8988T (cell line): ENCODE measurements around the gene GFOD2.

Source experiments
- DNase-seq: peaks from one replicate; pipeline ENCODE4 v3.0.0; 2011

The GFOD2 gene

DNA sequence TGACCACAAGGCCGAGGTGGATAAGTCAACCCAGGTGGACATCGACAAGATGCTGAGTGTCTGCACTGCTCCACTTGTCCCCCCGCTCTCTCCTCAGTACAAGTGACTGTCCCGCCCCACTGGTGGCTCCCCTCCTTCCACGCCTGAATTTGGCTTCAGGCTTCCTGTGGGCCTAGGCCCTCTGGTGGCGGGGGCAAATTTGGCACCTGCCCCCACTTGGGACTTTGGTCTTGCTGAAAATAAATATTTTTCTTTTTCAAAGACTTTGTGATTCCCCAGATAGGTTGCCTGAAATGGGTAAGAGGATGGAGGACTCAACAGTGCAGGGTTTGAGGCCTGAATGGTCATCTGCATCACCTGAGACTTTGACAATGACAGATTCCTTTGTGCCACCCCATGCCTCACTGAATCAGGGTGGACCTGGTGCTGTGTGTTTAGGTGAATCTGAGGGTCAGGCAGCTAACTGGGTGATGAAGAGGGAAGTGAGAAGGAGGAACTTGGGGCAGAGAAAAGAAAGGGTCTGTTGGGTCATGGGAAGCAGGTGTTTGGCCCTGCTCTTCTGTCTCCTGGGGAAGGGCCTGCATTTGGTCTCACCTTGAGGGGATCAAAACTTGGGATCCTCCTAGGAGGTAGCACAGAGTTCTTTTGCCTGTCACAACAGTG lies 50.5 kb downstream of the GFOD2 start:
- peak; percentile 43 for DNase-seq

DNA sequence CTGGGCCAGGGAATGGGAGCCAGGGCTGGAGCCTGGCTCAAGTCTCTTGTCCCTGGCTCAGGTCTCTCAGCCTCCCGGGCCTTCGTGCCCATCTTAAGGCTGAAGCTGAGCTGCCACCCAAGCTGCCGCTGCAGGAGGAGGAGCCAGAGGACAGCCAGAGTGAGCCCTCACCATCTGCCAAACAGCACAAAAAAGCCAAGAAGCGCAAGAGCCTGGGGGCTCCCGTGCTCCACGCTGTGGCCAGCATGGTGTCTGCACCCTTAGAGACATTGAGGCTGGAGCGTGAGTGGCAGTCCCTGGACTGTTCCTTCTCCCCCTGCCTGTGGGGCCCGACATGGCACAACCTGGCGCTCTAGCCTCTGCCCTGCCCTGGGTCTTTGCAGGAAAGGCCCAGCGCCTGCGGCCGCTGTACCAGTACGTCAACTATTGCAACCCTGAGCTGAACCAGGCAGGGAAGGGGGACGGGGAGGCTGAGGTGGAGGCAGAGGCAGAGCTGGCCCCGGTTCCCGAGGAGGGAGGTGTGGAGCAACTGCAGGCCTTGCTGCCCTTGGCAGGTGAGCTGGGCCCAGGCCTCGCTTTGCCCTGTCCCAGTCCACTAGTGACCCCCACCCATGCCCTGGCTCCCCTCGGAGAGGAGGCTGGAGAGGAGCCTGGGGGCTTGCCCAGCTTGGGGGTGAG lies 51.2 kb downstream of the GFOD2 start:
- peak; percentile 100 for DNase-seq

- DNase-seq = no peak
Observed at GRCh38 chr16:67667453-67667816, 51.7 kb downstream of the GFOD2 start.

DNA sequence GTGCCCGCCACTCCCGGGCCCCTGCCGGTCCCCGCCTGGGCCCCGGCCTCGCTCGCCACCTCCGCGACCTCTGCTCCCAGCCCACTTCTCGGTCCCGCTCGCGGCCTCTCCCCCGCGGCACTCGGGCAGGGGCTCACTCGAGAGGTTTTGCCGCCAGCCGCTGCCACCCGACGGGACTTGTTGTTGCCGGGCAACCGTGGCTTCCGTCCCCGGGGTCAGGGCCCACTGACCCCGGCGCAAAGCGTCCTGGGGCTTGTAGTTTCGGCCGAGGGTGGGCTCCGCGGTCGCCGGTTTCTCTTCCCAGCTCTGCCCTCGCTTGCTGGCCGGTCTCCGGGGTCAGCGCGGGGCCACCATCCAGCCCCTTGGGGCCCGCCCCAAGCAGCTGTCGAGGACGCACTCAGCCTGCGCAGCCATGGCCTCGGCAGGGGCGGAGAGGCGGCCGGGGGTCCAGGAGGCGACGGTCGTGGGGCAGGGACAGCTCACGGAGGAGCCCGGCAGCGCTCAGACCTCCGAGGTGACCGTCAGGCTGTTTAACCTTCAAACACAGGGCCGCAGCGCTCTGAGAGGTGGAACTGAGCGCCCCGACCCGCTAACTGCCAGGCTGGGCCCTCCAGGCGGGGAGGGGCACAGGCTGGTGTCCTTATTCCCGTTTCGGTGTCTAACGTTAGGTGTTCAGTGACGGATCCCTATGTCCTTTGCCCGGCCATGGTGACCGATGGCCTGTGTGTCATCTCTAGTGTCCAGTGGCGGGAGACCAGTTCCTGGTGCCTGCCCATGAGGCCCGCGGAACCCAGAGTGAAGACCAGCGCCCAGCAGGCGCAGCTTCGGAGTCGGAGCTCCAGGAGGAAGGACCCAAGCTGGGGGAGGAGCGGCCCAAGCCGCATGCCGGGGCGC lies 52.3 kb downstream of the GFOD2 start, which contains the start of the genes C16orf86 and ENKD1:
Gene C16orf86, plus strand, starts transcription at position 256 of the 894 bp plus-strand sequence. Its CDS starts 157 bp downstream, at position 413.
Gene ENKD1, minus strand, starts transcription at position 192 of the 894 bp plus-strand sequence. CDS start 308 bp downstream, outside the sequence.
- peak; percentile 100 for DNase-seq

DNA sequence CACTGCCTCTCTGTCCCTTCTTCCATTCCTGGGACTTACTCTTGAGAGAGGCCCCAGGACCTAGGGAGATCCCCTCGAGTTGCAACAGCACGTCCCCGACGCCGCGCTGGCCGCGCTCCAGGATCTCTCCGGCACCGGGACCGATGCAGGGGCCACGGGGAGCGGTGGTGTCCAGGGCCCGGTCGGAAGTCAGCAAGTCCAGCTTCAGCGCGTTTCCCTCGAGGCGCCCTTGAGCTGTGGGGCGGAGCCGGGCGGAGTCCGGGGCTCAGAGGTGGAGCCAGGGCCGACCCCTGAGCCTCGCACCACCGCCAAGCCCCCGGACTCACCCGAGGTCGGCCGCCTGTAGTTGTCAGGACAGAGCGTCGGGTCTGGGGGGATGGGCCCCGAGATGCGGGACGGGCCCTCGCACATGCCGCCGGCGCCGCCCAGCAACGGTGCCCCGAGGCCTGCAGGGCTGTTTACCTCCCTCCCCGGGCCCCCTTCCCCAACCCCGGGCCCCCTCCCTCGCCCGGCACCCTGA lies 53.0 kb downstream of the GFOD2 start:
- peak; percentile 83 for DNase-seq

GRCh38 chr16:67665598-67665997 lies 53.5 kb downstream of the GFOD2 start:
- DNase-seq = no peak

GRCh38 chr16:67664871-67665270 lies 54.2 kb downstream of the GFOD2 start:
- DNase-seq = no peak

- DNase-seq = peak; percentile 36
Observed at GRCh38 chr16:67664258-67664657, 54.9 kb downstream of the GFOD2 start.

GRCh38 chr16:67663877-67664222 lies 55.3 kb downstream of the GFOD2 start:
- no peak for DNase-seq

DNA sequence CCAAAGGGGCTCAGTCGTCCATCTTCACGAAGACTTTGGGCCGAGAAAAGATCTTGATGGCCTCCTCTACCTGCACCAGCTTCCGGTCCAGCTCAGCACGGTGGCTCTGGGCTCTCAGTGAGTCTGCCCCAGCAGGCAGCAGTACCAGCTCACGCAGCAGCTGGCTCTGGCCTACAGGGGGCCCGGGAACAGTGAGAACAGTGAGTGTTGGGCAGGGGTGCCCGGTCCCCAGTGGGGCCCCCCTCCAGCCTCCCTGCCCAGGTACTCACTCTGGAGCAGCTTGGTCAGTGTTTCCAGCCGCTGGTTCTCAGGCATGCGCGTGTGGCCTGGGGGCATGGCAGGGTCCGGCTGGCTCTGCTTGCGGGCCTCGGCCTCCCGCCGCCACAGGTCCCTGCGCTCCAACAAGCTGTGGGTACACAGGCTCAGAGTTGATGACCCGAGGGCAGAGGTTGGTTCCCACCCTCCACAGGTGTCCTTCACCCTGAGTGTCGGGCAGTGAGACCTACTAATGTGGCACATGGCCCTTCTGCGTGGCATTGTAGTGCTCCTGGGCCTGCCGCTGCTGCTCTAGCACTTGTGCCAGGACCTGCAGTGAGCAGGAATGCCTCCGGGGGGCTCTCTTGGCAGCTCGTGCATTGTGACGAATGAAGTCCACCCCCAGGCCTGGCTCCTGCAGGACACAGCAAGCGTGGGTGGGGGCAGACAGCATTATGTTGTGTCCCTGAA lies 55.8 kb downstream of the GFOD2 start:
- DNase-seq = peak; percentile 97

DNA sequence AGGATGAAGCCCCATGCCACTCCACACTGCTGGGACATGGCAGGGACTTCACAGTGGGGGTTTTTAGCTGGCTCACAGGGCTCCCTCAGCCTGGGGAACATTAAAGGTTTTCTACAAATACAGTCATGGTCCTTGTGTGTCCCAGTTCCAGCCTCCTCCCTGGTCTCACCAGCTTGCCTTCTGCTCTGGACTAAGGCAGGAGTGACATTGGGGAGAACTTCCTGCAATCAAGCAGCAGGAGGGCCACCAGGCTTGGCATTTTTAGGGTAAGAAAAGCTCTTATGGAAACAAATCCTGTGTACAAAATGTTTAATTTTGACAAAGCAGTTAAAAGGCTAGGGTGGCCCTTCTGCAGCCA lies 56.5 kb downstream of the GFOD2 start:
- DNase-seq = peak; percentile 28

- peak; percentile 27 for DNase-seq
Observed at GRCh38 chr16:67661886-67662652, 57.0 kb downstream of the GFOD2 start.

GRCh38 chr16:67661101-67661761 lies 57.9 kb downstream of the GFOD2 start:
- DNase-seq = no peak

DNA sequence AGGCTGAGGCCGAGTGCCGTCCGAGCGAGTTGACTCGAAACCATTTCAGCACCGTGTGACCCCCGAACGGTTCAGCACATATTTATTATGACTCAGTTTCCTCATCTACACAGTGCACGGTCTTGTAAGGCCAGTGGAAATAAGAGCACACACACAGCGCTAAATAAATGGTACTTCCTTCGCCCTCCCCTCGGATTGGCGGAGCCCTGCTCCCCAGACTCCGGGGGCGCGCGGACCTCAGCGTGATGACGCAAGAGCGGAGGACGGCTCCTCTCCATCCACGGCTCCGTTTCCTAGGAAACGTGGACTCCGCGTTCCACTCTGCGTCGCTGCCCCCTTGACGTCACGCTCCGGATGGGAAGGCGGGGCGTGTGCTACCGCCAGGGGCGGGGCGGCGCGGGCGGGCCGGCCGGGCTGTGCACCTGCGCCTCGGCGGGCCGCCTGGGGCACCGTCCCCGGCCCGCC lies 58.5 kb downstream of the GFOD2 start, which contains the start of gene PARD6A:
Gene PARD6A, plus strand, starts transcription at position 397 of the 465 bp plus-strand sequence. CDS start 79 bp downstream, outside the sequence.
- DNase-seq = peak; percentile 100

GRCh38 chr16:67659675-67660563 lies 59.2 kb downstream of the GFOD2 start, which contains the start of gene ACD:
ACD (minus strand) TSS chr16:67660260; CDS start chr16:67660220, 40 bp downstream.
- peak; percentile 100 for DNase-seq

GRCh38 chr16:67658849-67659674 lies 60.1 kb downstream of the GFOD2 start:
- DNase-seq = peak; percentile 68

- DNase-seq = no peak
Observed at GRCh38 chr16:67657751-67658518, 61.2 kb downstream of the GFOD2 start.

DNA sequence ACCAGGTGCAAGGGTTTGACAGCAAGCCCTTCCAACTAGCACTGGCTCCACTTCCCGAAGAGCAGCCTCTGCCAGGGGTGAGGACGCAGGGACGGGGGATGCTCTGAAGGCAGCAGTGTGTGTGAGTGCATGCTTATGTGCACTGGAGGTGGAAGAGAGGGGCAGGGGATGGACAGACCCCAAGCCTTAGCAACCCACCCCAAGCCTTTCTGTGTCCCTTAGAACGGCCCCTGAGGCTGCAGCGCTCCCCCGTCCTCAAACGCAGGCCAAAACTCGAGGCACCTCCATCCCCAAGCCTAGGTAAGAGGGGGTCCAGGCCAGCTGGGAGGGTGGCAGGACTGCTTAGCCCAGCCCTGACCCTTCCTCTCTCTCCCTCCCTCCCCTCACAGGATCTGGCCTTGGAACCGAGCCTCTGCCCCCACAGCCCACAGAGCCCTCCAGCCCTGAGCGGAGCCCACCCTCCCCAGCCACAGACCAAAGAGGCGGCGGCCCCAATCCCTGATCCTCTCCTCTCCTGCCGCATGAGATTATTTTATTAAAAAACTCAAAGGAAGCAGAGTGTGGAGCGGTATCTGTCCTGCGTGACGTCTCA lies 62.0 kb downstream of the GFOD2 start:
- DNase-seq = no peak
